Mononuclear cell (primary cell): ENCODE results near the gene AKR1D1. TPM values are rescaled to one million over a fixed set of nuclear protein-coding genes. Genes with fewer than 3 reads are reported as not detected.
"Not testable (repeated sequence)": the region's sequence is repeated elsewhere in the genome, so short reads cannot be mapped to it uniquely, and the experiment has no call there.

ENCODE experiments used
- H3K27me3 ChIP-seq: 2 replicates; pipeline ENCODE4 v1.6.0; 2011; ENCODE audit warnings: low read length, control low read depth; ENCODE audit not compliant: insufficient read depth
- H3K4me1 ChIP-seq: 2 replicates; pipeline ENCODE4 v1.5.1; 2011; ENCODE audit warnings: mild to moderate bottlenecking, low read length, control low read depth; ENCODE audit not compliant: insufficient read depth
- H3K4me3 ChIP-seq: 2 replicates; pipeline ENCODE4 v1.5.1; 2011; ENCODE audit warnings: mild to moderate bottlenecking, low read length, moderate library complexity
- H3K9me3 ChIP-seq: 2 replicates; pipeline ENCODE4 v1.5.1; 2011; ENCODE audit warnings: low read depth, mild to moderate bottlenecking, control low read depth, low read length
- total RNA-seq: library from RNA; depleted of rRNA; stranded (reverse); fragments of >200 nt; gene quantifications from one replicate; pipeline ENCODE4 v1.2.3, GENCODE V29; 2012

The AKR1D1 gene
- not detected for total RNA-seq

- Histone ChIP-seq H3K4me1 (no peaks in the 10 kb centered on the region), H3K9me3 (peaks cover 7% of the 10 kb centered on the region), H3K27me3 (no peaks in the 10 kb centered on the region), H3K4me3 (no peak within 1 kb of the TSS)
Observed at GRCh38 chr7:138076196-138076595, at the start of gene AKR1D1. AKR1D1 (plus strand) TSS chr7:138076459; CDS start chr7:138076519, 60 bp downstream.

GRCh38 chr7:138027100-138027499 is 49.2 kb upstream of the AKR1D1 start:
- no peaks in the 10 kb centered on the region for H3K9me3 ChIP-seq
- H3K4me1 ChIP-seq: peaks cover 28% of the 10 kb centered on the region
- no peaks in the 10 kb centered on the region for H3K27me3 ChIP-seq
- no peak overlapping the region for H3K4me3 ChIP-seq

GRCh38 chr7:138029126-138029525 is 47.1 kb upstream of the AKR1D1 start:
- H3K27me3 ChIP-seq: no peaks in the 10 kb centered on the region
- H3K4me3 ChIP-seq: no peak overlapping the region
- H3K4me1 ChIP-seq: peaks cover 28% of the 10 kb centered on the region
- no peaks in the 10 kb centered on the region for H3K9me3 ChIP-seq

GRCh38 chr7:138029941-138030340 is 46.3 kb upstream of the AKR1D1 start:
- Histone ChIP-seq H3K4me3 (no peak overlapping the region), H3K9me3 (no peaks in the 10 kb centered on the region), H3K4me1 (peaks cover 28% of the 10 kb centered on the region), H3K27me3 (no peaks in the 10 kb centered on the region)

- peaks cover 28% of the 10 kb centered on the region for H3K4me1 ChIP-seq
- H3K27me3 ChIP-seq: no peaks in the 10 kb centered on the region
- no peak overlapping the region for H3K4me3 ChIP-seq
- H3K9me3 ChIP-seq: no peaks in the 10 kb centered on the region
Observed at GRCh38 chr7:138030679-138031351, 45.4 kb upstream of the AKR1D1 start.

- Histone ChIP-seq H3K27me3 (no peaks in the 10 kb centered on the region), H3K4me3 (no peak overlapping the region), H3K9me3 (no peaks in the 10 kb centered on the region), H3K4me1 (peaks cover 23% of the 10 kb centered on the region)
Observed at GRCh38 chr7:138032186-138032585, 44.1 kb upstream of the AKR1D1 start.

GRCh38 chr7:138032770-138033169 is 43.5 kb upstream of the AKR1D1 start:
- Histone ChIP-seq H3K9me3 (no peaks in the 10 kb centered on the region), H3K4me3 (no peak overlapping the region)

GRCh38 chr7:138033241-138033640 is 43.0 kb upstream of the AKR1D1 start:
- H3K4me3 ChIP-seq: no peak overlapping the region
- H3K27me3 ChIP-seq: no peaks in the 10 kb centered on the region
- no peaks in the 10 kb centered on the region for H3K9me3 ChIP-seq
- H3K4me1 ChIP-seq: peaks cover 12% of the 10 kb centered on the region

More at GRCh38 chr7:138032770-138033169, 43.5 kb upstream of the AKR1D1 start:
- no peaks in the 10 kb centered on the region for H3K27me3 ChIP-seq
- peaks cover 17% of the 10 kb centered on the region for H3K4me1 ChIP-seq

GRCh38 chr7:138036135-138036534 is 40.1 kb upstream of the AKR1D1 start:
- H3K9me3 ChIP-seq: no peaks in the 10 kb centered on the region
- peaks cover 2% of the 10 kb centered on the region for H3K4me1 ChIP-seq
- no peaks in the 10 kb centered on the region for H3K27me3 ChIP-seq
- H3K4me3 ChIP-seq: no peak overlapping the region

- H3K4me1 ChIP-seq, H3K9me3 ChIP-seq, H3K27me3 ChIP-seq, H3K4me3 ChIP-seq: not testable (repeated sequence)
Observed at GRCh38 chr7:138040063-138040462, 36.2 kb upstream of the AKR1D1 start.

- Histone ChIP-seq H3K4me3 (no peak overlapping the region), H3K27me3 (no peaks in the 10 kb centered on the region), H3K9me3 (no peaks in the 10 kb centered on the region), H3K4me1 (no peaks in the 10 kb centered on the region)
Observed at GRCh38 chr7:138044897-138045296, 31.4 kb upstream of the AKR1D1 start.

- no peaks in the 10 kb centered on the region for H3K4me1 ChIP-seq
- H3K4me3 ChIP-seq: no peak overlapping the region
- H3K9me3 ChIP-seq: no peaks in the 10 kb centered on the region
- H3K27me3 ChIP-seq: no peaks in the 10 kb centered on the region
Observed at GRCh38 chr7:138047907-138048306, 28.4 kb upstream of the AKR1D1 start.

- no peak overlapping the region for H3K4me3 ChIP-seq
- no peaks in the 10 kb centered on the region for H3K9me3 ChIP-seq
- no peaks in the 10 kb centered on the region for H3K27me3 ChIP-seq
- no peaks in the 10 kb centered on the region for H3K4me1 ChIP-seq
Observed at GRCh38 chr7:138049505-138050116, 26.6 kb upstream of the AKR1D1 start.

GRCh38 chr7:138051712-138052247 is 24.5 kb upstream of the AKR1D1 start:
- H3K27me3 ChIP-seq, H3K9me3 ChIP-seq, H3K4me1 ChIP-seq, H3K4me3 ChIP-seq: not testable (repeated sequence)

GRCh38 chr7:138052696-138053095 is 23.6 kb upstream of the AKR1D1 start:
- Histone ChIP-seq H3K4me1 (no peaks in the 10 kb centered on the region), H3K27me3 (no peaks in the 10 kb centered on the region), H3K4me3 (no peak overlapping the region), H3K9me3 (no peaks in the 10 kb centered on the region)

- not testable (repeated sequence) for H3K4me3 ChIP-seq, H3K9me3 ChIP-seq, H3K4me1 ChIP-seq, H3K27me3 ChIP-seq
Observed at GRCh38 chr7:138055698-138056097, 20.6 kb upstream of the AKR1D1 start.
